GM15510 (cell line): Measurements from ENCODE around the gene MAPKAP1.

Experiments used
- POLR2A ChIP-seq: IDR thresholded peaks from 3 replicates; pipeline ENCODE4 v1.6.1; 2011; ENCODE audit warnings: borderline replicate concordance; ENCODE audit not compliant: insufficient read length; ENCODE audit errors: extremely low read depth

The MAPKAP1 gene

DNA sequence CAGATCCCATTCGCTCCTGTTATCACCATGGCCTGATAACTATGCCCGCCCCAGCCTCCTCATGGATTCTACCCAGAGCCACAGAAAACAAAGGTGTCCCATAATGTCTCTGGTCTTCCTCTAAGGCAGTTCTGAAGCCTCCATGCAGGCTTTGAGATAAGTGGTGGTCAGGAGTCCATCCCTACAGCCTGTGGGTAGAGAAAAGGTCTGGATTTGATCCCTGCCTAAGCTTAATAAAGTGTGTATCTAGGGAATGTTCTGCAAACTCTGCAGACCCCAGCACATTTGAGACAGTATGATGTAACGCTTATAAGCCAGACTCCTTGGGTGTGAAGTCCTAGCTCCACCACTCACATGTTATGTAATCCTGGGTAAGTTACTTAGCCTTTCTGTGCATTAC, 187.3 kb downstream of the MAPKAP1 start:
- TF ChIP-seq POLR2A: no peak

DNA sequence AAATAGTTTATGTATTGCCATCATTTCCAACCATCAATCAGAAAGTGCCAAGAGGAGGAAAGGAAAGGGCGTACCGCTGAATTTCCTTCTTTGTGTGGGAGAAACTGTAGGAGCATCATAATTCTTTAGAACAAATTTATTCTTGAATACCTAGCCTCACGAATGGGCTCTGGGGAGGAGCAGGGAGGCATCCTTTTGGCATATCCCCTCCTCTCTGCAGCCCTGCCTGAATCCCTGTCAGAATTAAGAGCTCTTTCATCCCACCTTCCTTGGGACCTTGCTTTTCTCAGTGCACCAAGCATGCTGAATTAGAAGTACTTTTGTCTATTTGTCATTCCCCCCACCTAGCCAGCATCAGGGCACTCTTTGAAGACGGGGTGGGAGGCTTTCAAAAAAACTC, 189.4 kb downstream of the MAPKAP1 start:
- TF ChIP-seq POLR2A: no peak

DNA sequence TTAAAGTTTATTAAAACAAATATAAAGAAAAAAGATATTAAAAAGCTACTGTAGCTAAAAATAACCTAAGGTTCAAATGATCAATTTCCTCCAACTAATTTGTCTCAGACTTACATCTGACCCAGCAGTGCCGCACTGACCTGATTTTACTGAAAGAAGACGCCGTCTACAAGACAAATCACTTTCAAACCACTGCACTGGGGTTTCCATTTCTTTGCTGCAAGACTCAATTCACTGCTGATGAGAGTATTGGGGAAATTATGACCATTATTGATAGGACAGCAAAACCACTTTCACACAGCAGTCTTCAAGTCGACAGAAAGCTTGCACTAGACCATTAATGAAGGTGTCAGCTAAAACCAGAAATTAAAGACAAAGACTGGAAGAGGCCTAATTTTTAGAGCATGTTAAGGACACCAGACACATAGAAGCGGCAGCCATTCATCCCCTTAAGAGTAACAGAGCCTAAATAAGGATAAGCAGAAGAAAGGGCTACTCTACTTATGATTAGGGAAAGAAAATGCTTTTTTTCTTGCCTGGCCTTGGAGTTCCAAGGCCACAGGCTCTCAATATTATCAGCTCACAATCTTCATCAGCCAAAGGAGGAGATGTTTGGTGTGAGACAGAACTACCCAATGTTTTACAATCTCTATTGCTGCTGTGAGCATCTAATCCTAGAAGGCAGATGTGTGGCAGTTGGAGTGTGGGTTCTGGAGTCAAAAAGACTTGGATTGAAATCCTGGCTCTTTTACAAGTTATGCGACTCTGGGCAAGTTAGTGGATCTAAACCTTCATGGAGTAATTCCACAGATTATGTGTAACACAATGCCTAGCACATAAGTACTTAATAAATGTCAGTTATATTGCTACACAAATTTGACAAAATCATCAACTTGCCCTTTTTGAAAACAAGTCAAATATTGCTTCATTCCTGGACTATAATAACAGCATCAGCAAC, 190.7 kb downstream of the MAPKAP1 start:
- TF ChIP-seq POLR2A: no peak

DNA sequence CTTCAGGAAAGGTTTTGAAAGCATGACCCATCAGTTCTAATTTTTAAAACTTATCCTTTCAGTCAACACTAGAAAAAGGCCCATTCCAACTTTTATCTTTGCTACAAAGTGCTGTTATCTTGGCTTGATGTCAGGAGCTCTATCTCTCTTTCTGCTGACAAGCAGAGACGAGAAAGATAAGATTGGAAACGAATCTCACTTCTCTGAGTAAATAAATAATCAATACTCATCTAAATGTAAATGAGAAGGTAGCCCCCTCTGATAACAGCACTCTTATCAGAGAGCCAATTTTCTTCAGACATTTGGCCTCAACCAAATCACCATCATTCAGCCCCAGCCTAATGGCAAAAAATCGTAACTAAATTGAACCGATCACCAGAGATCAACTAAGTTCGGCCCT, 191.7 kb downstream of the MAPKAP1 start:
- TF ChIP-seq POLR2A: no peak

DNA sequence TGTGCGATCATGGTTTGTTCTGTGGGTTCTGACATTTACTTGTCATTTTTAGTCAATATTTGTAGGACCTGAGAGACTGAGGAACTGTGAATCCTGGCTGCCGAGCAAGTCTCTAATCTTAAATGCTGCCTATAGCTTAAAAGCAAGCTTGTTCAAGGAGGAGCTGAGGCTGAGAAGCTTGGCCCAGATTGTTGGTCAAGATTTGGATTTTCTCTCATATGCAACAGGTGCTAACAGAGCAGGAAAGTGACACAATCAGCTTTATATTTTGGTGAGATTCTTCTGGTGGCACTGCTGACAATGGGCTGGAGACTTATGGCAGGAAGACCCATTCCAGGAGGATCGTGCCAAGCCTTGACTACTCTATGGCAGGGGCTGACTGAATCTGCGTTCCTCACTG, 192.5 kb downstream of the MAPKAP1 start:
- TF ChIP-seq POLR2A: no peak

DNA sequence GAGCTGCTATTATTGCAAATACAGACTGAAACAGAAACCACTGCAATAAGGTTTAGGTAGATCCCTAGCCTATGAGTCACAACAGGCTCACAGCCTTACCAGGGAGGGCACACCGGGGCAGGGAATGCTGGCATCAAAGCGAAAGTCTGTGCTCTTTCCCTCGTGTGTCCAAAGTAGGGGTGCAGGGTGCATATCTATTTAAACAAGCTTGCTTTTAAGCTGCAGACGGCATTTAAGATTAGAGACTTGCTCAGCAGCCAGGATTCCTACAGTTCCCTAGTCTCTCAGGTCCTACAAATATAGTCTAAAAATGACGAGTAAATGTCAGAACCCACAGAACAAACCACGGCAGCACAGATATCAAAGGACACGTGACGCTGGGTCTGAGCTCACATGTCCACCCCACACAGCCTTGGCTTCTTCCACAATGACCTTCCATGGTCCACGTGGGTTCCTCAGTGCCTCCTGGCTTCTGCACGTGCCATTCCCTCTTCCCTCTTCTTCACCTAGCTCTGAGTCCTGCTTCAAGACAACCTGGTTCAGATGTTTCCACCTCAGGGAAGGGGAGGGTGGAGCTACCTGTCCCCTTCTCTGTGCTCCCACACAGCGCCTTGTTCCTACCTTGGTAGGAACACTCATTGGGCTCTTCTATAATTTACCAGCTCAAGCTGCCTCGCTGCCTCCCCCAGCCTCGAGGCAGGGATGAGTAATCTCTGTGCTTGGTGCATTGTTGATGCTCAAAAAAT, 193.2 kb downstream of the MAPKAP1 start:
- TF ChIP-seq POLR2A: no peak

DNA sequence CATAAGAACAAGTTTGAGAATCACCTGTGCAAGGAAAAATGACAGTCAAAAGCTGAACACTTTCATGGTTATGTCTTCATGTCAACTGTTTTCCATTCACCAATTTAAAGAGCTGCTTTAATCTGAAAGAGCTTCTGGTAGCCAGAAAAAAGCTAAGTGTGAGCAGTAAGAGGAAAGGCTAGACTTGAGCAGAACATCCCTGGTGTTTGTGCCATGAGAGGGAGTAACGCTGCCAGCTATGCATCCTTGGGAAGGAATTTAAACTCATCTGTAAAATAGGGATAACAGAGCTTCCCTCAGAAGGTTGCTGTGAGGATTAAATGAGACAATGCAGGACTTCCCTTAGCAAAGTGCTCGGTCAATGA, 193.7 kb downstream of the MAPKAP1 start:
- no peak for TF ChIP-seq POLR2A

DNA sequence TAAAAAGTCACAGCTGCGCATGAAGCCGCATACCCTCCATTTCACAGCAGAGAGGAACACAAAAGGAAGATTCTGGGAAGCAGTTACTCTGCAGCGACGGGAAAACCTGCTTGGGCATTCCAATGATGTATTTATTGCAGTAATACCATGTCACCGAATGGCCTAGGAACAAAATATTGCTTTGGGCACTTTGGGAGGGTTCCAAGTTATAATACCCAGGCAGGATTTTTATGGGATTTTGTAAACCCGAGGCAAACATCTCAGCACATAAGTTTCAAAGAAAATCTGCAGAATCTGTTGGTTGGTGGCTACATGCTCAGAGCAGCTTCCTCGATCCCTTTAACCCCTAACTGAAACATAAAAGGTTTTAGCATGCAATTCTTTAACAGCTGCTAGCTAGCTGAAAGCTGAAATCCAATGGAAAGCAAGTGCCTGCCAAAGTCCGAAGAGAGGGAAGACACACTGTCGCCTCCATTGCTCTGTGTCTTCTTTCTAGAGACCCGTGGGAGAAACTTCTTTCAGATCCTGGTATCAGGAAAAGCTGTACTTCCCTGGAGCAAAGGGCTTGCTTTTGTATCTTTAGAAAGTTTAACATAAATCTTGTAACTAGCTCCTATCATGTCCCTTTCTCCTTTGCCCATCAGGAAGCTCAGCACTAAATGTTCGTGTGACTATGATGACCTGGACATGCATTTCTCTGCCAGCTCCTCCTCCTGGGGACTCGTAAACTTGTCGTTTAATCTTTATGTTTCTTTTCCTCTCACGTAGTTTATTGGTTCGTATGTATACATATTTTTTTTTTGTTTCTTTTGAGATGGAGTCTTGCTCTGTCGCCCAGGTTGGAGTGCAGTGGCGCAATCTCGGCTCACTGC, 195.0 kb downstream of the MAPKAP1 start:
- TF ChIP-seq POLR2A: no peak

DNA sequence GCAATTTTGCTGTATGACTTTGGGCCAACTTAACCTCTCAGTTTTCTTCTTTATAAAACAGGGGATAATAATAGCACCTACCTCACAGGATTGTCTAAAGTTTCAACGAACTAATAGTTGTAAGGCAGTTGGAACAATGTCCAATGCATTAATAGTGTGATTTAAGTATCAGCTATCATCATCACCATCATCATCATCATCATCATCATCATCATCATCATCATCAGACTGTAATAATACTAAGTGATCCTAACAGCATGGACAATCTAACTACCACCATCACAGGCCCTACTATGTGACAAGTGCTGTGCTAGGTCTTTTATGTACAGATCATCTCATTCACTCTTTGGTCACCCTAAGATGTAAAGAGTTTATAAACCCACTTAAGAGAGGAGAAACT, 196.0 kb downstream of the MAPKAP1 start:
- TF ChIP-seq POLR2A: no peak

DNA sequence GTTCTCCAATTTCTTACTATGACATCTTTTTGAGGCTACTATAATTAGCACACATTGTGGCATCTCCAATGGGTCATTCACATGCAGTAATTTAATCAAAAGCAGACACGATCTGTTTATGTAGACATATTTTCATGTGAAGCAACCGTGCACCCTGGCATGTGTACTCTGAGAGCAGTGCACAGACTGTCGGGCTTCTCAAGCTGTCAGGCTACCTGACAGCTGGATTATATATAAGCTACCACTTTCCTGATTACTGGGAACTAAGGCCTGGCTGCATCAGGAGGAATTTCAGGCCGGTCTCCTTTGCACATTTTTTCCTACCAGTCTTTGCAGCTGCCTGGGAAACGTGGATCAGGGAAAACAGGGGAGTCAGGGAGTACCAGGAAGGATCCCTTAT, 197.5 kb downstream of the MAPKAP1 start:
- no peak for TF ChIP-seq POLR2A

DNA sequence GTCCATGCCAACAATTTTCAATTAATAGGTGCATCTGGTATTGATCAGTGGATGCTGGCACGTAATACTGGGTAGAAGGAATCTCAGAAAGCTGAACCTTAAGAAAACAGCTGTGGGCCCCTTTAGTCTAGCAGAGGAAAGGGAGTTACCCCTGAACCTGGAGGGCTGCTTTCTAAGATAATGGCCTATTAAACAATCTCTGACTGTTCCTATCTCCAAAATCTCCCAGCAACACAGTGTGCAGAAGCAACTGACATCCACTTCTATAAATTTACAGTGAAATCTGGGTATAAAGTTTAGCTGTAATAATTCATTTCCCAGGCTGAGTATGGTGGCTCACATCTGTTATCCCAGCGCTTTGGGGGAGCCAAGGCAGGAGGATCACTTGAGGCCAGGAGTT, 198.8 kb downstream of the MAPKAP1 start:
- no peak for TF ChIP-seq POLR2A

DNA sequence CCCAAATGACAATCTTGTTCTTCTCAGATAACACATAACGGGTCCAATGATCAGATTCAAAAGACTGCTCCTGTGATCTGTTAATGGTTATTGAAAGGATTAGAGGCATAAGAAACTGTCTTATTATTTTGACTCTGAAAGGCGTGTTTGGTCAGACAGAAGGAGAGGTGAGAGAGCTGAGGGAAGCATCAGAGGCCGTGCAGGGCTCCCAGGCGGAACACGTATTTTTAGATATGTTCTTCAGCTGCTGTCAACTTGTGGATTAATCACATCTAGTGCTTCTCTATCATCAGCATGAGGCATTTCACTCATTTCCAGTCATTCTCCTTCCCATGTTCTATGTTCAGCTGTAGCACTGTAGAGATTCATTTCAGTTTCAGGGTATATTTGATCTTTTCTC, 199.8 kb downstream of the MAPKAP1 start:
- no peak for TF ChIP-seq POLR2A

DNA sequence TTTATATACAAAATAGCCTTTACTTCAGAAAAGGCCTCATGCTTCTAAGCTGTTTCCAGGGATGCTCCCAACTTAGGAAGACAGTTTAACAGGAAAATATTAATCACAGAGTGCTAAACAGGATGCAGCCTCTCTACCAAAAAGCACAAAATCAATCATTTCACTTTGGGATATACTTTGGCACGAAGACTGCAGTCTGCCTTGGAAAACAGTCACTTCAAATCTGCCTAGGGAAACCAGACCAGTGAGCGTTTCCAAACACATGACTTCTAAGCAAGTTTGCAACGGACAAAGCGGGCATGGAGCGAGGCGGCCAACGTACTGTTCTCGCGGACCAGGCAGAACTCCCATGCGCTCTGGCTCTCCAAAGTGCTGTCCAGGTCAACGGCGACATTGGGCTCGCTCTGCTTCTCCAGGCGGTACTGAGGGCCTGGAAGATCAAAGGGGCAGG, 201.0 kb downstream of the MAPKAP1 start:
- TF ChIP-seq POLR2A: no peak

DNA sequence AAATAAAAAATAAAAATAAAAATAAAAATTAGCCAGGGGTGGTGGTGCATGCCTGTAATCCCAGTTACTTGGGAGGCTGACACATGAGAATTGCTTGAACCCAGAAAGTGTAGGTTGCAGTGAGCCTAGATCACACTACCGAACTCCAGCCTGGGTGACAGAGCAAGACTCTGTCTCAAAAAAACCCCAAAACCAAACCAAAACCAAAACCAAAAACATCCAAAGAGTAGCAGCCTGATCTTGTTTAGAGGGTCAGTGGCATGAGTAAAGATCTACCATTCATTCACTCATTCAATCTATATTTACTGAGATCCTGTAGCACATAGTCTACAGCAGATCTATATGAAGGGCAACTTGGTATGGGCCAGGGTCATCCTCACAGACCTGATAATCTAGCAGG, 202.4 kb downstream of the MAPKAP1 start:
- TF ChIP-seq POLR2A: no peak

DNA sequence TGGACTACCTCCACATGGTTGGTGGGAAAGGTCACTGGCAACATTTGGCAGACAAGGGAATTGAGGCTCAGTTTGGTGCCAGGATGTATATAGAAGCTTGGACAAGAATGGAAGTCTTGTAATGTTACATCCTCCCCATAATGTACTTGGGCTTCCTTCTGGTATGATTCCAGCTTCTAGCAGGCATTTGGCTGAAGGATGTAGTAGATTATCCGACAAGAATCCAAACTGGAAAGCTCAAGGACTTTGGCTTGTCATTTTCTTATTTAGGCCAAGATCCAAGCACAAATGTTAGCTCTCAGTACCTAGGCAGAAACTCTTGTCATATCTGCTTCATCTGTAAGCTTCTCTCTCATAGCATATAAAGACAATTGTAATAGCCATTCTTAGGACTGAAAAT, 209.1 kb downstream of the MAPKAP1 start:
- no peak for TF ChIP-seq POLR2A
